H1 (cell line): ENCODE data around the gene THADA. TPM values are rescaled to one million over a fixed set of nuclear protein-coding genes. Genes with fewer than 3 reads are reported as not detected.
A peak's percentile ranks its signal among the peaks of the same experiment; 100 is the strongest.

Experiments
- CTCF ChIA-PET: fragments of 300-600 bp; sonication (Branson Sonifier 250); formaldehyde crosslinking; loops from one replicate; lab custom pipeline; 2021; ENCODE audit not compliant: partially characterized antibody; lab: Charles Lee
- POLR2A ChIA-PET: fragments of 300-600 bp; sonication (Branson Sonifier 250); formaldehyde crosslinking; loops from one replicate; lab custom pipeline; 2021; ENCODE audit warnings: inconsistent platforms; ENCODE audit not compliant: partially characterized antibody; lab: Charles Lee
- DNase-seq, 2 experiments: peaks; one replicate each; pipeline versions ENCODE4 v3.0.0 to v3.0.0-alpha.2; 2010 to 2022; ENCODE audit warnings: low spot score in 2 of 2, low read depth in 1 of 2, mixed read lengths in 1 of 2
- FAIRE-seq: peaks from 2 replicates; lab custom pipeline; 2011; peaks lifted over from hg19 to GRCh38; lab: Jason Lieb, UNC
- H2AFZ ChIP-seq: 2 replicates; pipeline ENCODE4 v1.8.1; 2012; ENCODE audit warnings: low read length, inconsistent platforms
- H2AK5ac ChIP-seq: 2 replicates; pipeline ENCODE4 v1.6.1; 2013; ENCODE audit warnings: low read depth, low read length
- H2BK120ac ChIP-seq: replicated peaks from 2 replicates; pipeline ENCODE3; 2013; ENCODE audit warnings: low read depth, low read length, inconsistent platforms
- H2BK12ac ChIP-seq: 2 replicates; pipeline ENCODE4 v1.6.1; 2013; ENCODE audit warnings: low read depth, low read length
- H2BK15ac ChIP-seq: 2 replicates; pipeline ENCODE4 v1.6.1; 2013; ENCODE audit warnings: low read length
- H2BK20ac ChIP-seq: 2 replicates; pipeline ENCODE4 v1.6.1; 2013; ENCODE audit warnings: low read length
- H2BK5ac ChIP-seq: 2 replicates; pipeline ENCODE4 v1.6.1; 2013; ENCODE audit warnings: low read depth, low read length
- H3K14ac ChIP-seq: 2 replicates; pipeline ENCODE4 v1.6.1; 2013; ENCODE audit warnings: inconsistent platforms; ENCODE audit not compliant: insufficient read length
- H3K18ac ChIP-seq: 2 replicates; pipeline ENCODE4 v1.6.1; 2013; ENCODE audit warnings: low read length; ENCODE audit errors: extremely low read depth
- H3K23ac ChIP-seq: 2 replicates; pipeline ENCODE4 v1.6.1; 2013; ENCODE audit warnings: inconsistent platforms; ENCODE audit not compliant: insufficient read length
- H3K23me2 ChIP-seq: 2 replicates; pipeline ENCODE4 v1.6.1; 2013; ENCODE audit warnings: low read depth, low read length
- H3K27ac ChIP-seq: 2 replicates; pipeline ENCODE4 v1.6.1; 2011; ENCODE audit warnings: low read depth, low read length, inconsistent platforms
- H3K27me3 ChIP-seq, 4 experiments: replicated peaks in 1 of 4; 1 replicate in 1 of 4; 2 replicates in 3 of 4; pipeline versions ENCODE4 v1.6.1 to v1.8.1; 2011 to 2013; ENCODE audit warnings: low read length in 3 of 4, mild to moderate bottlenecking in 3 of 4, inconsistent platforms in 2 of 4, mixed read lengths in 2 of 4, moderate library complexity in 1 of 4; ENCODE audit not compliant: control insufficient read depth in 3 of 4, insufficient read depth in 3 of 4; ENCODE audit errors: extremely low read depth in 1 of 4
- H3K36me3 ChIP-seq, 4 experiments: 2 replicates each; pipeline versions ENCODE4 v1.6.1 to v1.8.1; 2011 to 2013; ENCODE audit warnings: mild to moderate bottlenecking in 4 of 4, low read length in 3 of 4, moderate library complexity in 2 of 4, control low read depth in 1 of 4, inconsistent platforms in 1 of 4; ENCODE audit not compliant: insufficient read depth in 4 of 4, control insufficient read depth in 2 of 4
- H3K4ac ChIP-seq: replicated peaks from 2 replicates; pipeline ENCODE3; 2013; ENCODE audit warnings: low read length, low read depth, mixed read lengths, inconsistent platforms; ENCODE audit not compliant: insufficient read length
- H3K4me1 ChIP-seq, 4 experiments: replicated peaks in 1 of 4; 1 replicate in 1 of 4; 2 replicates in 3 of 4; pipeline versions ENCODE4 v1.6.1 to v1.8.1; 2011 to 2013; ENCODE audit warnings: low read length in 3 of 4, inconsistent platforms in 2 of 4, mixed read lengths in 1 of 4; ENCODE audit not compliant: insufficient read depth in 4 of 4, control insufficient read depth in 3 of 4
- H3K4me2 ChIP-seq, 2 experiments: 2 replicates each; pipeline versions ENCODE4 v1.6.1 to v1.8.1; 2011 to 2013; ENCODE audit warnings: low read depth in 2 of 2, low read length in 2 of 2, control low read depth in 1 of 2, inconsistent platforms in 1 of 2, mild to moderate bottlenecking in 1 of 2; ENCODE audit not compliant: insufficient read depth in 1 of 2
- H3K4me3 ChIP-seq, 4 experiments: fragments of 200-600, 300-600 bp in 1 of 4; sonication (generic), shearing (Covaris generic), sonication (Bioruptor Twin) in 1 of 4; 2 replicates each; pipeline versions ENCODE4 v1.5.1 to v1.8.1; 2011 to 2016; ENCODE audit warnings: low read length in 4 of 4, low read depth in 3 of 4, control low read depth in 2 of 4, inconsistent platforms in 2 of 4, mild to moderate bottlenecking in 2 of 4, mixed read lengths in 1 of 4, moderate library complexity in 1 of 4; ENCODE audit not compliant: insufficient read depth in 2 of 4; ENCODE audit errors: extremely low read depth in 1 of 4
- H3K56ac ChIP-seq: replicated peaks from 2 replicates; pipeline ENCODE3; 2013; ENCODE audit warnings: low read depth, mild to moderate bottlenecking, mixed read lengths, low read length, inconsistent platforms; ENCODE audit not compliant: insufficient read length
- H3K79me1 ChIP-seq: 2 replicates; pipeline ENCODE4 v1.6.1; 2013; ENCODE audit warnings: low read depth, low read length, control low read depth
- H3K79me2 ChIP-seq, 2 experiments: 2 replicates each; pipeline versions ENCODE4 v1.6.1 to v1.8.1; 2012 to 2013; ENCODE audit warnings: low read length in 2 of 2, mild to moderate bottlenecking in 2 of 2, inconsistent platforms in 1 of 2; ENCODE audit not compliant: insufficient read depth in 2 of 2, control insufficient read depth in 1 of 2
- H3K9ac ChIP-seq, 4 experiments: replicated peaks in 1 of 4; 1 replicate in 1 of 4; 2 replicates in 3 of 4; pipeline versions ENCODE4 v1.6.1 to v1.8.1; 2011 to 2013; ENCODE audit warnings: low read depth in 3 of 4, low read length in 3 of 4, control low read depth in 2 of 4, mild to moderate bottlenecking in 2 of 4, moderate library complexity in 2 of 4, inconsistent platforms in 1 of 4; ENCODE audit errors: extremely low read depth in 1 of 4
- H3K9me3 ChIP-seq, 2 experiments: 2 replicates each; pipeline versions ENCODE4 v1.6.1 to v1.8.1; 2012 to 2013; ENCODE audit warnings: mild to moderate bottlenecking in 2 of 2, moderate library complexity in 2 of 2, control low read depth in 1 of 2, inconsistent platforms in 1 of 2, low read depth in 1 of 2, low read length in 1 of 2, mixed read lengths in 1 of 2; ENCODE audit not compliant: insufficient read depth in 2 of 2
- H4K20me1 ChIP-seq, 2 experiments: replicated peaks in 1 of 2; 2 replicates each; pipeline versions ENCODE3 to v1.8.1; 2011 to 2013; ENCODE audit warnings: inconsistent platforms in 2 of 2, low read length in 2 of 2, mild to moderate bottlenecking in 1 of 2; ENCODE audit not compliant: insufficient read depth in 2 of 2, control insufficient read depth in 1 of 2
- H4K5ac ChIP-seq: 2 replicates; pipeline ENCODE4 v1.6.1; 2013; ENCODE audit warnings: low read length, low read depth, mixed read lengths, inconsistent platforms; ENCODE audit not compliant: insufficient read length
- H4K8ac ChIP-seq: 2 replicates; pipeline ENCODE4 v1.8.0; 2013; ENCODE audit warnings: mild to moderate bottlenecking, moderate library complexity, low read length, inconsistent platforms; ENCODE audit not compliant: insufficient read depth; ENCODE audit errors: extremely low read depth
- H4K91ac ChIP-seq: replicated peaks from 2 replicates; pipeline ENCODE3; 2013; ENCODE audit warnings: low read length, mixed read lengths, inconsistent platforms; ENCODE audit not compliant: insufficient read length
- CHD1 ChIP-seq: IDR thresholded peaks from 2 replicates; pipeline ENCODE4 v1.6.1; 2012; ENCODE audit warnings: low read depth, low read length, improper control_type of control experiment
- EGR1 ChIP-seq: IDR thresholded peaks from 2 replicates; pipeline ENCODE4 v1.6.1; 2011; ENCODE audit warnings: low read depth, low read length, borderline replicate concordance
- POU5F1 ChIP-seq: IDR thresholded peaks from 2 replicates; pipeline ENCODE4 v1.6.1; 2011; ENCODE audit warnings: low read depth, mild to moderate bottlenecking, low read length, moderate library complexity
- RAD21 ChIP-seq, 2 experiments: IDR thresholded peaks in 1 of 2; conservative IDR thresholded peaks in 1 of 2; 2 replicates each; pipeline ENCODE4 v1.6.1; 2011; ENCODE audit warnings: low read depth in 2 of 2, low read length in 2 of 2, improper control_type of control experiment in 1 of 2, inconsistent platforms in 1 of 2, mild to moderate bottlenecking in 1 of 2, moderate library complexity in 1 of 2
- RXRA ChIP-seq: IDR thresholded peaks from 2 replicates; pipeline ENCODE4 v1.6.1; 2011; ENCODE audit warnings: low read depth, mild to moderate bottlenecking, low read length, moderate library complexity; ENCODE audit not compliant: insufficient read depth
- SIRT6 ChIP-seq: IDR thresholded peaks from one replicate; pipeline ENCODE4 v1.7.1; 2012; ENCODE audit warnings: low read length, inconsistent platforms
- SP1 ChIP-seq: IDR thresholded peaks from 2 replicates; pipeline ENCODE4 v1.6.1; 2011; ENCODE audit warnings: low read depth, low read length
- SP4 ChIP-seq: IDR thresholded peaks from 2 replicates; pipeline ENCODE4 v1.6.1; 2012; ENCODE audit warnings: low read length, inconsistent platforms
- TBP ChIP-seq: IDR thresholded peaks from 2 replicates; pipeline ENCODE4 v1.6.1; 2011; ENCODE audit warnings: low read depth, low read length, improper control_type of control experiment
- WGBS, 2 experiments: shearing (Covaris generic) in 1 of 2; methylation state at CpG; one replicate each; pipeline versions ENCODE4 v1.1.6 to v1.1.7; 2013 to 2015; ENCODE audit warnings: low lambda C conversion rate in 2 of 2, mixed read lengths in 2 of 2, inconsistent platforms in 1 of 2, low coverage in 1 of 2, missing lambda C conversion rate in 1 of 2; ENCODE audit not compliant: insufficient replicate concordance in 2 of 2, insufficient coverage in 1 of 2, insufficient read length in 1 of 2; ENCODE audit errors: extremely low coverage in 1 of 2, missing lambda C conversion rate in 1 of 2; 5-methylcytosine and 5-hydroxymethylcytosine counted together
- polyA plus RNA-seq, 7 experiments: library from polyadenylated mRNA; depleted of rRNA in 3 of 7; stranded (reverse) in 5 of 7; unstranded in 2 of 7; fragments of >200 nt in 5 of 7; fragments of 200-250 nt in 2 of 7; gene quantifications; 1 replicate in 5 of 7; 2 replicates in 1 of 7; 4 replicates in 1 of 7; pipeline versions ENCODE4 v1.2.1 to v1.2.3, GENCODE V29; 2011 to 2013; ENCODE audit warnings: missing spikeins in 2 of 7, mixed read lengths in 2 of 7
- total RNA-seq: library from RNA; stranded (reverse); fragmentation: NEBNext Ultra II Directional; extraction: Animal tissue kit (Norgen Biotek cat#: 25700); gene quantifications from 2 replicates; pipeline ENCODE4 v1.2.1, GENCODE V29; 2021

The THADA gene
- total and polyA plus RNA-seq, 2 of the 8 experiments (the other 6 are each of a cell fraction or from before 2014, with no cell fraction given), result 22.4 to 26.8 TPM

GRCh38 chr2:43212931-43213330 lies 382.9 kb downstream of the THADA start:
- no peak overlapping the region for H3K9ac ChIP-seq
- H2BK12ac ChIP-seq, result peak overlapping the region; percentile 78; the same call in 1 of the 2 replicates
- H3K23ac ChIP-seq, result no peak overlapping the region
- peak overlapping the region; percentile 29 for H4K91ac ChIP-seq
- 87% methylated on average over 3 of the region's 3 CpGs; no CpG with 5 or more reads in 1 of the 2 experiments for WGBS, 2 experiments
- no peak overlapping the region for H2AFZ ChIP-seq
- H2BK5ac ChIP-seq, result peak overlapping the region; percentile 60; the same call in 1 of the 2 replicates
- no peak overlapping the region for H4K5ac ChIP-seq
- H3K4ac ChIP-seq, result peak overlapping the region; percentile 94
- H4K8ac ChIP-seq, result no peak overlapping the region
- FAIRE-seq (no peak), DNase-seq (no peak)
- H3K23me2 ChIP-seq, result no peaks in the 10 kb centered on the region; the same call in 1 of the 2 replicates
- no peaks in the 10 kb centered on the region for H3K27me3 ChIP-seq
- H2AK5ac ChIP-seq, result peak overlapping the region; percentile 96; the same call in 1 of the 2 replicates
- ChIA-PET CTCF (interaction anchor here (0.5 to 8.8 kb wide), 25 partner anchors 10 to 411 kb away, joined by 3 to 101 read pairs (median 4); partner anchors contain the start of gene ZFP36L2), POLR2A (interaction anchor here (0.6 to 1.0 kb wide), 2 partner anchors 9 to 16 kb away, joined by 4 read pairs; no protein-coding TSS in a partner anchor)
- no peaks in the 10 kb centered on the region for H4K20me1 ChIP-seq
- no peak overlapping the region for H3K4me2 ChIP-seq
- peak overlapping the region; percentile 51 for H3K18ac ChIP-seq
- TF ChIP-seq EGR1 (no peak), SP4 (no peak), POU5F1 (no peak), RXRA (no peak), TBP (no peak), CHD1 (no peak), RAD21 (IDR thresholded peaks at IDR 0.05 in 1 of 2, conservative IDR thresholded peaks at IDR 0.05 in 1 of 2; ENCODE audit: low read depth in 2 of 2, low read length in 2 of 2) (no peak), SIRT6 (no peak), SP1 (no peak)
- H3K36me3 ChIP-seq, result no peaks in the 10 kb centered on the region
- no peaks in the 10 kb centered on the region for H3K9me3 ChIP-seq
- H3K56ac ChIP-seq, result no peak overlapping the region
- H2BK15ac ChIP-seq, result peak overlapping the region; percentile 61; the same call in 1 of the 2 replicates
- H3K14ac ChIP-seq, result no peak overlapping the region
- peak overlapping the region; percentile 52 for H2BK120ac ChIP-seq
- H2BK20ac ChIP-seq, result peak overlapping the region; percentile 96
- H3K4me3 ChIP-seq, result no peak overlapping the region
- no peak overlapping the region for H3K27ac ChIP-seq
- peaks cover 7 to 14% (median 10%) of the 10 kb centered on the region in 4 experiments for H3K4me1 ChIP-seq
- H3K79me2 ChIP-seq, result no peaks in the 10 kb centered on the region
- H3K79me1 ChIP-seq, result no peaks in the 10 kb centered on the region
